ENCODE results near the gene NSL1. TPM values are rescaled to one million over a fixed set of nuclear protein-coding genes. Genes with fewer than 3 reads are reported as not detected.

The NSL1 gene
- total and polyA plus RNA-seq, 9 of the 15 experiments (the other 6 are each of a cell fraction or from before 2014, with no cell fraction given) = 53.5 to 108 (median 59.1) TPM

GRCh38 chr1:212822956-212823355 lies 31.4 kb upstream of the NSL1 start (continued):
- TF ChIP-seq CHD7 (IDR thresholded peaks at IDR 0.05; ENCODE audit: low read depth, low read length) (no peak), CSDE1 (IDR thresholded peaks at IDR 0.05) (no peak)

All from K562 (cell line).